ENCODE data around the gene REXO4.

DNA sequence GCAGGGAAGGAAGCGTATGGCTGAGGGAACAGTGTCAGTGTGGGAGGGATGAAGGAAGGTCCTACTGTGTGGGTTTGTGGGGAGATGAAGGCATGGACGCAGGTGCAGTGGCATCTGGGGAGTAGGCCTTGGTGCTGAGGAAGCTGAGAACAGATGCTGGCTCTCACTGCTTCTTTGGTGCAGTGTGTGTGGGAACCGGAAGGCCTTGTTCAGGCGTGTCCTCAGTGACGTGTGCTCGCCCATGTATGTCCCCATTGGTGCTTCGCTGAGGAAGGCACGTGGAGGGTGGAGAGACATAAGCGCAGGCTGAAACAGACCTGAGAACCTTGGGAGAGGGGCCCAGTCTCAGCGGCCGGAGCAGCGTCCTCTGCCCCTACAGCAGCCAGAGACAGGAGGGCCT lies 23.1 kb upstream of the REXO4 start:
- TF ChIP-seq CTCF (optimal IDR thresholded peaks at IDR 0.05 in 1 of 3, IDR thresholded peaks at IDR 0.05 in 1 of 3, conservative IDR thresholded peaks at IDR 0.05 in 1 of 3; ENCODE audit: extremely low read depth in 1 of 3, insufficient read depth in 2 of 3, low read length in 3 of 3) (no peak), EZH2 (IDR thresholded peaks at IDR 0.05; ENCODE audit: low read length) (no peak)
